ENCODE results near the gene RAB3IP.
"Not testable (repeated sequence)": the region's sequence is repeated elsewhere in the genome, so short reads cannot be mapped to it uniquely, and the experiment has no call there.

RAB3IP gene

GRCh38 chr12:69837657-69838415 lies 99.2 kb downstream of the RAB3IP start:
- DNase-seq: no peak

GRCh38 chr12:69840727-69841126 lies 102.1 kb downstream of the RAB3IP start:
- no peak for DNase-seq

- no peak for DNase-seq
These were observed 104.9 kb downstream of the RAB3IP start for GRCh38 chr12:69843608-69844007.

GRCh38 chr12:69844416-69844815 lies 105.8 kb downstream of the RAB3IP start:
- no peak for DNase-seq

- no peak for DNase-seq
These were observed 106.2 kb downstream of the RAB3IP start for GRCh38 chr12:69844836-69845235.

GRCh38 chr12:69846976-69847375 lies 108.3 kb downstream of the RAB3IP start:
- no peak for DNase-seq

GRCh38 chr12:69851976-69852375 lies 113.3 kb downstream of the RAB3IP start:
- DNase-seq: no peak

- not testable (repeated sequence) for DNase-seq
These were observed 114.7 kb downstream of the RAB3IP start for GRCh38 chr12:69853176-69853961.

- no peak for DNase-seq
These were observed 128.0 kb downstream of the RAB3IP start for GRCh38 chr12:69866698-69867097.

- DNase-seq: no peak
These were observed 130.0 kb downstream of the RAB3IP start for GRCh38 chr12:69868695-69869094.

- DNase-seq: no peak
These were observed 134.1 kb downstream of the RAB3IP start for GRCh38 chr12:69872804-69873203.

All from NCI-H1105 (cell line).